SK-N-SH treated with all-trans-retinoic acid at 6 μM for 48 hours (cell line): ENCODE measurements around the gene STK11.

Experiments
- ARNTL ChIP-seq: fragments of 450-650 bp; formaldehyde crosslinking; IDR thresholded peaks from 2 replicates; pipeline ENCODE4 v1.5.0; 2020; ENCODE audit warnings: low read depth, mild to moderate bottlenecking, moderate library complexity, borderline replicate concordance
- CREB5 ChIP-seq: fragments of 250-450 bp; sonication (Bioruptor Pico); IDR thresholded peaks from 2 replicates; pipeline ENCODE4 v1.5.1; 2020; ENCODE audit warnings: low read depth, mild to moderate bottlenecking, moderate library complexity
- ESRRG ChIP-seq: fragments of 250-450 bp; sonication (Bioruptor Pico); IDR thresholded peaks from 2 replicates; pipeline ENCODE4 v1.6.1; 2021; ENCODE audit warnings: mild to moderate bottlenecking
- ISL1 ChIP-seq: fragments of 250-450 bp; sonication (Bioruptor Pico); IDR thresholded peaks from 2 replicates; pipeline ENCODE4 v2.1.2; 2022; ENCODE audit warnings: mild to moderate bottlenecking, moderate library complexity
- PPARA ChIP-seq: fragments of 250-450 bp; sonication (Bioruptor Pico); IDR thresholded peaks from 2 replicates; pipeline ENCODE4 v1.5.0; 2020; ENCODE audit warnings: mild to moderate bottlenecking, borderline replicate concordance
- ZNF565 ChIP-seq: fragments of 450-650 bp; formaldehyde crosslinking; conservative IDR thresholded peaks from 2 replicates; pipeline ENCODE4 v1.5.0; 2020; ENCODE audit warnings: low read depth, mild to moderate bottlenecking, moderate library complexity

GRCh38 chr19:1162404-1163282 lies 42.9 kb upstream of the STK11 start:
- TF ChIP-seq ESRRG (no peak), ARNTL (CRISPR knock-in tag) (no peak), ISL1 (no peak), CREB5 (no peak), ZNF565 (CRISPR knock-in tag) (no peak), PPARA (CRISPR knock-in tag) (no peak)
